ENCODE results near the gene UBA3.

The UBA3 gene

DNA sequence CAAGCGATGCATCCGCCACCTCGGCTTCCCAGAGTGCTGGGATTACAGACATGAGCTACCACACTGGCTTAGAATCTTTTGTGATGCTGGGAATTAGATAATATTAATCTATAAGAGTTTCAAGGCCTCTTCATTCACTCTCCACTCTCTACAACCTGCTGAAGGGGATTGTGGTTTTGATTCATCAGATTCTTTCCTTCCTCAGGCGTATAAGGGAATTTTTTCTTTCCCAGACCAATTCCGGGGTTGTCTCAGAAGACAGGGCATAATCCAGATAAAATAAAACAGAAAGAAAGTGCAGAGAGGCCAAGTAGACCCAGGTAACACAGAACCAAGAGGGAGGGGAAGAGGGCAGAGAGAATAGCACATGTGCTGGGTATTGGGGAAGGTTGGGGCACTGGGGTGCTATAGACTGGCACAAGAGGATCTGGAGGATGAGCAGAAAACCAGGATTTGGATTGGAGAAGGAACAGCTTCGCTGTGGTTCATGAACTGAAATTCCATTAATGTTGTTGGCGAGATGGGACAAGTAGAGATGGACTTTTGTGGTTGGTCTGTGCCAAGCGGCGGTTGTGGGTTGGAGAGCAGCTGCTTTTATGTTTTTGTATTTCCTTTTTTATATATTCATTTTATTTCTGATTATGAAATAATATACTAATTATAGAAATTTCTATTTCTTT lies 17.4 kb upstream of the UBA3 start:
- DNase-seq = no peak

GRCh38 chr3:69096299-69096698 lies 16.1 kb upstream of the UBA3 start:
- no peak for DNase-seq

GRCh38 chr3:69095636-69096035 lies 15.5 kb upstream of the UBA3 start:
- no peak for DNase-seq

DNA sequence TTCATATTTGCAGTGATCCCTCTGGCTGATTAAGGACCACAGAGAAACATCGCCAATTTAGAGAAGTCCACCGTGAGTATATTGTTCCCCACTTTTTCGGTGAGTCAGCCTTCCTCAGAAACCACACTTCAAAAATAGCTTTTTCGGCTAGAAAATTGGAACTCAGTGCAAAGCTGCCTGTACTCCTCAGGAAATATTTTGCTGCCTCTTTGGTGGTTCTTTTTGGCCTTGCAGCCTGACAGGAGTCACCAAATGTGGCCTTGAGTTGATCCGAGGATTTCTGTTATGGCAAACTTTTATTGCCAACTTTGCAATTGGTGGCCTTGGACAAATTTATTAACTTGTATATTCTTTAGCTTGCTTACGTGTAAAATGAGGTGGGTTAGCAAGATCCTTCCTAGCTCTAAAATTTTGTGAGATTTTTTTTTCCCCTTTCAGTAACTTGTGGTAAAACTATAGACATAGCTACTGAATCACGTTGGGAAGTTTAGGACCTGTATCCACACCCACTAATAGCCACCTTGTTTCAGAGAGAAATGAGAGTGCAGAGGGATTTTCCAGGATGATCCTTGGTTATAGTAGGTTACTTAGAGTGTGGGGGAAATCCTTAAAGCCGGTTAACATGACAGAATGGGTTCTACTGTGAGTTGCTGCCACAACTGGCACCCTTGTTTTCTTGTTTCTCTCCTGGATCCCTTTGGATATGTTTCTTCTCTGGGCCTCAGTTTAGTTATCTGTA lies 14.5 kb upstream of the UBA3 start:
- DNase-seq = no peak

- no peak for DNase-seq
Measured at GRCh38 chr3:69092030-69092516, 11.9 kb upstream of the UBA3 start.

DNA sequence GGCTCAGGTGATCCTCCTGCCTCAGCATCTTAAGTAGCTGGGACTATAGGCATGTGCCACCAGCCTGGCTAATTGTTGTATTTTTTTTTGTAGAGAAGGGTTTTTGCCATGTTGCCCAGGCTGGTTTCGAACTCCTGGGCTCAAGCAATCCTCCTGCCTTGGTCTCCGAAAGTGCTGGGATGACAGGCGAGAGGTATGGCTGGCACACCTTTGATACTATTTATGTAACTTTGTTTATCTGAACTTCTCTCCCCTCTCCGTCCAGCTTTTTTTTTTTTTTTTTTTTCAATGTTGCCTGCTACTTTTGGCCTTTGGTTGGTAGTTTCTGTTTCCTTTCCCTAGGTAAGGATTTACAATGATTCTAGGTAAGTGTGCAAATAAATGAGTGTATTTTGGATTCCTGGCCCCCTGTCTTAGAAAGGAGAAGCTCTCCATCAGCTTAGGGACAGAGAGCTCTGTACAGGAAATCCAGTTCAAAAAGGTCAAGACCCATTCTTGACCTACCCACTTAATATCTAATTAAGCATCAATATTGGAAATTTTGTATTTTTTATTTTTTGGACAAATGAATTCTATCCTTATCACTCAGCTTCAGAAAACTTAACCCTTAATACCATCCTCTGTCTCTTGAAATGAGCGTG lies 11.3 kb upstream of the UBA3 start:
- DNase-seq = no peak

- DNase-seq = no peak
Measured at GRCh38 chr3:69090021-69090420, 9.9 kb upstream of the UBA3 start.

GRCh38 chr3:69088063-69088462 lies 7.9 kb upstream of the UBA3 start:
- no peak for DNase-seq

DNA sequence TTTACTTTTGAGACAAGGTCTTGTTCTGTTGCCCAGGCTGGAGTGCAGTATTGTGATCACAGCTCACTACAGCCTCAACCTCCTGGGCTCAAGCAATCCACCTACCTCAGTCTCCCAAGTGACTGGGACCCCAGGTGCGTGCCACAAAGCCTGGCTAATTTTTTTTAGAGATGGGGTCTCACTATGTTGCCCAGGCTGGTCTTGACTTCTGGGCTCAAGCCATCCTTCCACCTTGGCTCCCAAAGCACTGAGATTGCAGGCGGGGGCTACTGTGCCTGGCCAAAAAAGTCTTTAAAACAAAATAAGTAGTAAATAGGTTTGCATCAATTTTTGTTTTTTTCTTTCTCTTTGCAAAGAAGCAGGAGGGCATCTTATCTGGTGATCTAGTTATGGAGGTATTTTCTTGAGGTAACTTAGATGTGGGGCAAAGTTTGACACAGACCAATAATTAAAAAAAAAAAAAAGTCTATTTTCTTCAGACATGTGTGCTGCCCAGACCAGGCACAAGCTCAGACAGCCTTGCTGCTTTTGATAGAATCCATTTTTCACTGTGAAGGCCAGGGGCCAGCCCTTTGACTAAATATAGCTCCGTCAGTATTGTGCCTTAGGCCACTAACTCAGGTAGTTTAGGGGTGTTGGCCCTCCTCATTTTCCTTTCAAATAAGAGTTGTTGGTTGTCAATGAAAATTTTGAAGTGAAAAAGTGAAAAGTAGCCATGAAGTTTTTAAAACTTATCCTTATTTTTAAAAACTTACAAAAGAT lies 7.0 kb upstream of the UBA3 start:
- no peak for DNase-seq

DNA sequence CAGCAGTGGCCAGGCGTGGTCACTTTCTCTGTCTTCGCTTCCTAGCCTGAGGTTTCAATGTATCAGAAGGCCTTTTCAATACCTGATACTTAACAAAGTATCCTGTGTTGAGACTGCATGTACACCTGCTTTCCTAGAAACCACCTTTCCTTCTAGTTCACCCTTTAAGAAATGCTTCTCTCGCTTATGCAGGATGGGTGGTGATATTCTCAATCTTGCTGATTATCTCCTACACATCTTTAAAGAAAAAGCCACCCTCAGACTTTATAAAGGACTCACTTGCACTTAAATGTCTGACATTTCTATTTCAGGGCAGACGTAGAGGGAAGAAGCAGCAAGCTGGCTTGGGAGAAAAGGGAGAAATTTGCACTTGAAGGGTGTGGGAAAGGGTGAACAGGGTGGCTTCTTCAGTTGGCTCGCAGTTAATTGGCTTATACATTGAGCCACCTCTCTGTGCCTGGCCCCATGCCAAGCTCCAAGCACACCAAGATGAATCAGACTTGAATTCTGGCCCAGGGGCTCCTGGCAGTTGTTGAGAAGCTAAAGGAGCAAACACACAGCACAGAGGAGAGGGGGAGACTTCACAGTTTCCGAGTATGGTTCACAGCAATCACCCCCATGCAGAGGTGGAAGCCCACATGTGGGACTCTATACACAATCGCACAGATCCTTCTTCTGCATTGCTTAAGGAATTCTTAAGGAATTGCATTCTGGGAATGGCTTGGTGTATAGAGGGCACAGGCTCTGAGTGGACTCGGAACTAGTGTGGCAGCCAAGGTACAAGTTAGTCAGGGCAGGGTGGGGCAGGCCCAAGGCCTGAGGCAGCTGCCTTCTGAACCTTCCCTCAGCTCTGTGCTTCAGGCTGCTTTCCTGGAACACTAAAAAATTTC lies 5.9 kb upstream of the UBA3 start:
- DNase-seq = no peak

- no peak for DNase-seq
Measured at GRCh38 chr3:69085168-69085832, 5.1 kb upstream of the UBA3 start.

DNA sequence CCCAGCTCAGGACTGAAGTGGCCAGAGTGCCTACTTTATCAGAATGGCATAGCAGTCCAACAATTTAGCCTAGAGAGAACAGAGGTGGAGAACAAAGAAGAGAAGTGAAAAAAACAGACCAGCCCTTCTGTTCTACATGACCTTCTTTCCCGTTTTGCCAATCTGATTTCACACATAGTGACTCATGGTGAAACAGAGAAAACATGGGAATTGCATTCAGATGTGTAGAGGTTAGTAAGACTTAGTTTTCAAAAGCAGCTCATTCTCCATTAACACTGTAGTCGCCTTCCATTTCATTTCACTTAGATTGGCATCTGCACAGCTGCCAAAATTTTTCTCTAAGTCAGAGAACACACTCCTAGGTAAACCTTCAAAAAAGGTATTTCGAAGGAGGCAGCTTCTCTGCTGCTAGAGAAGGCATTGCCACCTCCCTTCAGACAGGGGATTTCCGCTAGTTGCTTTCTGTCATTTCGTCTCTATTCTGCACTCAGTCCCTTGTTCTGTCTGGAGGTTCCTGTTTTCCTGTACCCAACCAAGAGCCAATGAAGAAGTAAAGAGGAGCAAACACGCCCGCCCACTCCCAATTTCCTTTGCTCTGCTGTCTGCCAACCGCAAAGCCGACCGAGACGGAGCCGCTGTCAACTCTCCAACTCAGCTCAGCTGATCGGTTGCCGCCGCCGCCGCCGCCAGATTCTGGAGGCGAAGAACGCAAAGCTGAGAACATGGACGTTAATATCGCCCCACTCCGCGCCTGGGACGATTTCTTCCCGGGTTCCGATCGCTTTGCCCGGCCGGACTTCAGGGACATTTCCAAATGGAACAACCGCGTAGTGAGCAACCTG lies 4.4 kb upstream of the UBA3 start, which contains the start of gene ARL6IP5:
Gene ARL6IP5, plus strand, starts transcription at position 612 of the 842 bp plus-strand sequence. Its CDS starts 111 bp downstream, at position 723.
- DNase-seq = peak; percentile 73

DNA sequence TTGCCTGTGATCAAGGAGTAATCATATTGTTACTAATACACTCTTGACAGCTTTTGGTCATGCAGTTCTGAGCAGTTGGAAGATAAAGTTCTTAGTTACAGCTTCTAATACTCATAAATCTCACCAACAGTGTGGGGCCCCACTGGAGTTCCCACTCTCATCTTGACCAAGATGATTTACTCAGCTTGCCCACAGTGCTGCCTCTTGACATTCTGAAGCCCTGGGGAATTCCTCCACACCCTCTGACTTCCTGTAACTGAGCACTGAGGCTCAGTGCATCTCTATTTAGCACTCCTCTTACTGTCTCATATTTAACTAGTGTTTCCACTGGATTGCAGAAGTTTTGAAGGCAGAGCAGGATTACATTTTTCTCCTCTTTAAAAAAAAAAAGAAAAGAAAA lies 2.6 kb upstream of the UBA3 start:
- DNase-seq = no peak

- no peak for DNase-seq
Measured at GRCh38 chr3:69082361-69082760, 2.2 kb upstream of the UBA3 start.

- no peak for DNase-seq
Measured at GRCh38 chr3:69081583-69082262, 1.6 kb upstream of the UBA3 start.

DNA sequence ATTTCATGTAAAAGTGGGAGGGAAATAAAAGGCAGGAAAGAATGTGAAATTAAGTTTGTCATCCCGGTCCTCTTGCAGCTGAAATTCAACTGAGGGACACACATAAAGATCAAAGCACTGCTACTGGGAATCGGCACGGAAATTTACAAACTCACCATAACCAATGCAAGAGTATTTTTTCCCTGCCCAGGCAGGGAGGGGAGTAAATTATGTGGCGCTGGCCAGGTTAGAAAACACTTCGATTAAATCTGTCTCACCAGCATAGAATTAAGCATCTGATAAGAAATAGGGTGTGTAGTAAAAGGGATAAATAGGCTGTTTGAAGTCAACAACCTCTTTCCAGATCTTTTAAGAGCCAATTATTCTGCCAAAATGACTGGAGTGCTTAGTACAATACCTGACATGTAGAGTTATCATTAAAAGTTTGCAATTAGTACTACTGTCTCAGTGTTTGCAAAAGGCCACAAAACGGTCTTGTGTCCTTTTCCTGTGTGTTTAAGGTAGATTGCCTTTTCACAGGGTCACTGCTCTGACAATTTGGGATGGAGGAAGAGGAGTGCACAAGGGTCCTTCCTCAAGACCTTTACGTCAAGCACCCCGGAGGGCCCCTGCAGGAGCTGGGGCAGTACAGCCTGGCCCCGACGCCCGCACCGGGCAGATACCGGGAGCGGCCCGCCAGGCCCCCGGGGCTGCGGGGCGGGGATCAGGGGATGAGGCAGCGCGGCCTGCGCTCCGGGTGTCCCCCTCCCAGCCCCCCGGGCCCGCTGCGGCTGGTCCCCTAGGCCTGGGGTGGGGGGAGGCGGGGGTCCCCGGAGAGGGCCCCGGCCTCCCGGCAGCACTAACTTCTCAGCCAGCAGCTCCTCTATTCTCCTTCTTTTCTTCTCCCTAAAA lies 651 bp downstream of the UBA3 start:
- DNase-seq = no peak

GRCh38 chr3:69072928-69073327 lies 7.2 kb downstream of the UBA3 start:
- DNase-seq = no peak

GRCh38 chr3:69066121-69066520 lies 14.0 kb downstream of the UBA3 start:
- DNase-seq = no peak

Measured in NCI-H774 (cell line).